CD4-positive, CD25-positive, alpha-beta regulatory T cell (primary cell): Measurements from ENCODE around the gene ANKRD30A. TPM values are rescaled to one million over a fixed set of nuclear protein-coding genes. Genes with fewer than 3 reads are reported as not detected.
A peak's percentile ranks its signal among the peaks of the same experiment; 100 is the strongest.
"Not testable (repeated sequence)": the region's sequence is repeated elsewhere in the genome, so short reads cannot be mapped to it uniquely, and the experiment has no call there.

Experiments
- ATAC-seq, 2 donors: fragments of 150-1000 bp; cut with Tn5 transposase; one replicate each; pipeline ENCODE4 v1.10.0; 2021; ENCODE audit warnings: low read depth in 2 of 2, moderate number of reproducible peaks in 2 of 2, moderate library complexity in 1 of 2
- DNase-seq, 3 donors: peaks; one replicate each; pipeline versions ENCODE4 v3.0.0 to v3.0.0-alpha.2; 2012 to 2022; ENCODE audit warnings: mixed read lengths in 1 of 3
- H3K27ac ChIP-seq: one replicate; pipeline ENCODE4 v1.7.0; 2013; ENCODE audit warnings: mild to moderate bottlenecking, low read length; ENCODE audit not compliant: insufficient read depth, poor library complexity, severe bottlenecking
- H3K27me3 ChIP-seq: one replicate; pipeline ENCODE4 v1.7.0; 2013; ENCODE audit warnings: low read length; ENCODE audit not compliant: control insufficient read depth, insufficient read depth
- H3K36me3 ChIP-seq: one replicate; pipeline ENCODE4 v1.7.0; 2013; ENCODE audit warnings: mild to moderate bottlenecking, low read length, moderate library complexity; ENCODE audit not compliant: control insufficient read depth, insufficient read depth
- H3K4me1 ChIP-seq: 2 replicates; pipeline ENCODE4 v1.7.0; 2013; ENCODE audit warnings: mild to moderate bottlenecking, low read length; ENCODE audit not compliant: insufficient read depth, control insufficient read depth, poor library complexity, severe bottlenecking
- H3K4me3 ChIP-seq: one replicate; pipeline ENCODE4 v1.7.0; 2013; ENCODE audit warnings: low read depth, mild to moderate bottlenecking, low read length, moderate library complexity
- H3K9me3 ChIP-seq, 2 experiments: 1 replicate in 1 of 2; 2 replicates in 1 of 2; pipeline ENCODE4 v1.7.0; 2013; ENCODE audit warnings: low read length in 2 of 2, mild to moderate bottlenecking in 1 of 2, moderate library complexity in 1 of 2; ENCODE audit not compliant: control insufficient read depth in 2 of 2
- H3K27ac Mint-ChIP-seq, 3 donors: one replicate each; pipeline ENCODE4 v1.8.0; 2020 to 2022; ENCODE audit warnings: mild to moderate bottlenecking in 3 of 3, mixed read lengths in 3 of 3, moderate library complexity in 2 of 3
- H3K27me3 Mint-ChIP-seq: one replicate; pipeline ENCODE4 v1.8.0; 2022; ENCODE audit warnings: mild to moderate bottlenecking, mixed read lengths
- H3K36me3 Mint-ChIP-seq: one replicate; pipeline ENCODE4 v1.8.0; 2020; ENCODE audit warnings: mixed read lengths
- H3K4me1 Mint-ChIP-seq, 4 donors: one replicate each; pipeline ENCODE4 v1.8.0; 2020 to 2022; ENCODE audit warnings: mixed read lengths in 4 of 4, mild to moderate bottlenecking in 1 of 4
- H3K4me3 Mint-ChIP-seq, 4 donors: one replicate each; pipeline ENCODE4 v1.8.0; 2020 to 2022; ENCODE audit warnings: mild to moderate bottlenecking in 4 of 4, mixed read lengths in 4 of 4, moderate library complexity in 3 of 4
- H3K9me3 Mint-ChIP-seq, 7 donors: one replicate each; pipeline ENCODE4 v1.8.0; 2020 to 2022; ENCODE audit warnings: mixed read lengths in 7 of 7, mild to moderate bottlenecking in 3 of 7, moderate library complexity in 2 of 7
- polyA plus RNA-seq, 4 donors: library from polyadenylated mRNA; unstranded; fragments of 300-500 nt; fragmentation: Illumina TruSeq; gene quantifications; one replicate each; pipeline ENCODE4 v1.2.3, GENCODE V29; 2021
- total RNA-seq: library from RNA; stranded (reverse); gene quantifications from one replicate; pipeline ENCODE4 v1.2.3, GENCODE V29; 2022

Gene ANKRD30A
- total and polyA plus RNA-seq, 5 donors from 2014 or later: not detected

- no peaks in the 10 kb centered on the region for H3K27me3 ChIP-seq
- H3K9me3 Mint-ChIP-seq: peaks cover 0 to 13% (median 3%) of the 10 kb centered on the region in 7 donors
- H3K4me1 Mint-ChIP-seq: no peaks in the 10 kb centered on the region
- H3K9me3 ChIP-seq: no peaks in the 10 kb centered on the region
- DNase-seq (no peak), ATAC-seq (no peak)
- no peaks in the 10 kb centered on the region for H3K36me3 Mint-ChIP-seq
- H3K27ac Mint-ChIP-seq: no peak overlapping the region
- H3K27ac ChIP-seq: no peak overlapping the region
- no peaks in the 10 kb centered on the region for H3K4me1 ChIP-seq
- H3K4me3 ChIP-seq: no peak overlapping the region
- H3K4me3 Mint-ChIP-seq: no peak overlapping the region
- no peaks in the 10 kb centered on the region for H3K36me3 ChIP-seq
- H3K27me3 Mint-ChIP-seq: no peaks in the 10 kb centered on the region
These were observed 96.6 kb downstream of the ANKRD30A start for GRCh38 chr10:37222046-37222445.

- Histone ChIP-seq H3K27me3 (no peaks in the 10 kb centered on the region), H3K9me3 (no peaks in the 10 kb centered on the region), H3K27ac (no peak overlapping the region), H3K4me3 (no peak overlapping the region), H3K36me3 (no peaks in the 10 kb centered on the region), H3K4me1 (no peaks in the 10 kb centered on the region)
- no peaks in the 10 kb centered on the region for H3K36me3 Mint-ChIP-seq
- H3K9me3 Mint-ChIP-seq: peaks cover 0 to 6% (median 3%) of the 10 kb centered on the region in 7 donors
- DNase-seq (no peak), ATAC-seq (no peak)
- no peak overlapping the region for H3K4me3 Mint-ChIP-seq
- H3K27me3 Mint-ChIP-seq: no peaks in the 10 kb centered on the region
- H3K27ac Mint-ChIP-seq: no peak overlapping the region
- no peaks in the 10 kb centered on the region for H3K4me1 Mint-ChIP-seq
These were observed 99.8 kb downstream of the ANKRD30A start for GRCh38 chr10:37225163-37225562.

GRCh38 chr10:37226524-37226923 is 101.1 kb downstream of the ANKRD30A start:
- DNase-seq: no peak
- Histone ChIP-seq H3K4me3 (no peak overlapping the region), H3K27me3 (no peaks in the 10 kb centered on the region), H3K27ac (no peak overlapping the region), H3K9me3 (no peaks in the 10 kb centered on the region), H3K4me1 (no peaks in the 10 kb centered on the region), H3K36me3 (no peaks in the 10 kb centered on the region)
- no peak overlapping the region for H3K4me3 Mint-ChIP-seq
- ATAC-seq: no peak
- H3K27ac Mint-ChIP-seq: no peak overlapping the region
- no peaks in the 10 kb centered on the region for H3K36me3 Mint-ChIP-seq
- peaks cover 0 to 8% (median 3%) of the 10 kb centered on the region in 7 donors for H3K9me3 Mint-ChIP-seq
- no peaks in the 10 kb centered on the region for H3K4me1 Mint-ChIP-seq
- H3K27me3 Mint-ChIP-seq: no peaks in the 10 kb centered on the region

- Mint-ChIP-seq H3K9me3 (peaks cover 0 to 9% (median 2%) of the 10 kb centered on the region in 7 donors), H3K27ac (no peak overlapping the region), H3K4me1 (no peaks in the 10 kb centered on the region), H3K27me3 (no peaks in the 10 kb centered on the region), H3K4me3 (no peak overlapping the region), H3K36me3 (no peaks in the 10 kb centered on the region)
- ATAC-seq: no peak
- no peaks in the 10 kb centered on the region for H3K36me3 ChIP-seq
- H3K27ac ChIP-seq: no peak overlapping the region
- no peaks in the 10 kb centered on the region for H3K27me3 ChIP-seq
- H3K4me3 ChIP-seq: no peak overlapping the region
- no peaks in the 10 kb centered on the region for H3K9me3 ChIP-seq
- DNase-seq: no peak
- H3K4me1 ChIP-seq: no peaks in the 10 kb centered on the region
These were observed 109.3 kb downstream of the ANKRD30A start for GRCh38 chr10:37234692-37235091.

GRCh38 chr10:37236093-37236492 is 110.7 kb downstream of the ANKRD30A start:
- peaks cover 0 to 14% (median 3%) of the 10 kb centered on the region in 7 donors for H3K9me3 Mint-ChIP-seq
- no peak for ATAC-seq
- H3K27ac Mint-ChIP-seq: no peak overlapping the region
- DNase-seq: no peak
- Histone ChIP-seq H3K4me1 (no peaks in the 10 kb centered on the region), H3K4me3 (no peak overlapping the region), H3K9me3 (no peaks in the 10 kb centered on the region), H3K27ac (no peak overlapping the region), H3K36me3 (no peaks in the 10 kb centered on the region), H3K27me3 (no peaks in the 10 kb centered on the region)
- H3K27me3 Mint-ChIP-seq: no peaks in the 10 kb centered on the region
- H3K4me3 Mint-ChIP-seq: no peak overlapping the region
- no peaks in the 10 kb centered on the region for H3K36me3 Mint-ChIP-seq
- H3K4me1 Mint-ChIP-seq: no peaks in the 10 kb centered on the region

- no peak overlapping the region for H3K27ac Mint-ChIP-seq
- ATAC-seq (no peak), DNase-seq (no peak)
- peaks cover 0 to 8% of the 10 kb centered on the region in 2 experiments for H3K9me3 ChIP-seq
- no peaks in the 10 kb centered on the region for H3K27me3 Mint-ChIP-seq
- no peaks in the 10 kb centered on the region for H3K4me1 ChIP-seq
- peaks cover 0 to 15% (median 4%) of the 10 kb centered on the region in 7 donors for H3K9me3 Mint-ChIP-seq
- H3K36me3 ChIP-seq: no peaks in the 10 kb centered on the region
- no peak overlapping the region for H3K27ac ChIP-seq
- H3K4me1 Mint-ChIP-seq: no peaks in the 10 kb centered on the region
- no peaks in the 10 kb centered on the region for H3K36me3 Mint-ChIP-seq
- no peaks in the 10 kb centered on the region for H3K27me3 ChIP-seq
- no peak overlapping the region for H3K4me3 ChIP-seq
- no peak overlapping the region for H3K4me3 Mint-ChIP-seq
These were observed 114.8 kb downstream of the ANKRD30A start for GRCh38 chr10:37240223-37240622.

- DNase-seq (no peak), ATAC-seq (no peak)
- Mint-ChIP-seq H3K4me1 (no peaks in the 10 kb centered on the region), H3K36me3 (no peaks in the 10 kb centered on the region), H3K4me3 (no peak overlapping the region), H3K27ac (no peak overlapping the region), H3K9me3 (peaks cover 3 to 23% (median 8%) of the 10 kb centered on the region in 7 donors), H3K27me3 (no peaks in the 10 kb centered on the region)
- peaks cover 0 to 8% of the 10 kb centered on the region in 2 experiments for H3K9me3 ChIP-seq
- H3K27me3 ChIP-seq: no peaks in the 10 kb centered on the region
- H3K4me3 ChIP-seq: no peak overlapping the region
- no peaks in the 10 kb centered on the region for H3K4me1 ChIP-seq
- no peak overlapping the region for H3K27ac ChIP-seq
- H3K36me3 ChIP-seq: no peaks in the 10 kb centered on the region
These were observed 121.2 kb downstream of the ANKRD30A start for GRCh38 chr10:37246637-37247036.

GRCh38 chr10:37255837-37256236 is 130.4 kb downstream of the ANKRD30A start:
- H3K27me3 ChIP-seq, H3K36me3 Mint-ChIP-seq, H3K36me3 ChIP-seq, H3K4me3 ChIP-seq, H3K27ac ChIP-seq, DNase-seq, H3K9me3 ChIP-seq, H3K27ac Mint-ChIP-seq, H3K4me1 Mint-ChIP-seq, H3K27me3 Mint-ChIP-seq, ATAC-seq, H3K4me1 ChIP-seq: not testable (repeated sequence)
- Mint-ChIP-seq H3K9me3 (peaks cover 4 to 28% (median 14%) of the 10 kb centered on the region in 7 donors), H3K4me3 (peak overlapping the region in 1 of 4 donors; percentile 52)
